ENCODE data around the gene LMO2. TPM values are rescaled to one million over a fixed set of nuclear protein-coding genes. Genes with fewer than 3 reads are reported as not detected.

LMO2 gene
- total RNA-seq, 2 experiments from 2014 or later = not detected

DNA sequence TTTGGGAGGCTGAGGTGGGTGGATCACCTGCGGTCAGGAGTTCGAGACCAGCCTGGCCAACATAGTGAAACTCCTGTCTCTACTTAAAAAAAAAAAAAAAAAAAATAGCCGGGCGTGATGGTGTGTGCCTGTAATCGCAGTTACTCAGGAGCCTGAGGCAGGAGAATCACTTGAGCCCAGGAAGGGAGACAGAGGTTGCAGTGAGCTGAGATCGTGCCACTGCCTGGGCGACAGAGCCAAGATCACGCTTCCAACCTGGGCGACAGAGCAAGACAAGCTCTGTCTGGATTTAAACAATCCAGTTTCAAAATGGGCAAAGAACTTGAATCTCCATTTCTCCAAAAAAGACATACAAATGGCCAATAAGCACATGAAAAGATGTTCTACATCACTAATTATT is 12.5 kb downstream of the LMO2 start:
- Mint-ChIP-seq H3K27ac (no peak overlapping the region), H3K27me3 (peaks cover 73% of the 10 kb centered on the region), H3K9me3 (no peaks in the 10 kb centered on the region), H3K4me1 (ENCODE audit: low read depth) (no peaks in the 10 kb centered on the region), H3K36me3 (no peaks in the 10 kb centered on the region), H3K4me3 (no peak overlapping the region)
- intact Hi-C loops (cut with micrococcal nuclease) = no loop called here
- ChIA-PET POLR2A (no interaction called here), CTCF (interaction anchor here (1.4 kb wide), 1 partner anchor 22 kb away, joined by 8 read pairs; no protein-coding TSS in a partner anchor)
- DNase-seq = no peak

DNA sequence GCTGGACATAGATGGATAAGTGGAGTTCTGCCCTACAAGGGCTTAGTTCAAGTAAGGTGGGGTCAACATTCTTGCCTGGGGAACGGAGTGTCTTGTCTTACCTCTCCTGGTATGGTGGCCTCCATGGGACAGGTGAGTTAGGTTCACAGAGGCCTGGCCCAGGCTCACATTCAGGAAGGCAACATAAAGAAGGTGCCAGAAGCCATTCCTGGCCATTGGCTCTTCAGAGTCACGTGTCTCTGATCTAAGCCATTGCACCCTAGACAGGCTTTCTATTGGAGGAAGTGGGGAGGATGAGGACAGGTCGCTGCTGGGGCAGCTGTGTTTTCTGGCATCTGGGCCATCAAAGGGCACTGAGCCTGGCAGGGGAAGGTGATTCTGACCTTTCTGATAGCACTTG is 14.8 kb downstream of the LMO2 start:
- Mint-ChIP-seq H3K9me3 (no peaks in the 10 kb centered on the region), H3K4me1 (ENCODE audit: low read depth) (no peaks in the 10 kb centered on the region), H3K36me3 (no peaks in the 10 kb centered on the region), H3K4me3 (no peak overlapping the region), H3K27me3 (peaks cover 67% of the 10 kb centered on the region), H3K27ac (no peak overlapping the region)
- intact Hi-C loops (cut with micrococcal nuclease) = no loop called here
- CTCF ChIA-PET = no interaction called here
- POLR2A ChIA-PET = no interaction called here
- no peak for DNase-seq

GRCh38 chr11:33875621-33876294 is 16.1 kb downstream of the LMO2 start:
- no peaks in the 10 kb centered on the region for H3K36me3 Mint-ChIP-seq
- H3K27ac Mint-ChIP-seq = no peak overlapping the region
- peaks cover 64% of the 10 kb centered on the region for H3K27me3 Mint-ChIP-seq
- DNase-seq = no peak
- intact Hi-C loops (cut with micrococcal nuclease) = no loop called here
- POLR2A ChIA-PET = interaction anchor here (0.6 kb wide), 1 partner anchor 447 kb away, joined by 3 read pairs; no protein-coding TSS in a partner anchor
- H3K4me1 Mint-ChIP-seq (ENCODE audit: low read depth) = peaks cover 2% of the 10 kb centered on the region
- H3K9me3 Mint-ChIP-seq = no peaks in the 10 kb centered on the region
- H3K4me3 Mint-ChIP-seq = no peak overlapping the region
- CTCF ChIA-PET = no interaction called here

DNA sequence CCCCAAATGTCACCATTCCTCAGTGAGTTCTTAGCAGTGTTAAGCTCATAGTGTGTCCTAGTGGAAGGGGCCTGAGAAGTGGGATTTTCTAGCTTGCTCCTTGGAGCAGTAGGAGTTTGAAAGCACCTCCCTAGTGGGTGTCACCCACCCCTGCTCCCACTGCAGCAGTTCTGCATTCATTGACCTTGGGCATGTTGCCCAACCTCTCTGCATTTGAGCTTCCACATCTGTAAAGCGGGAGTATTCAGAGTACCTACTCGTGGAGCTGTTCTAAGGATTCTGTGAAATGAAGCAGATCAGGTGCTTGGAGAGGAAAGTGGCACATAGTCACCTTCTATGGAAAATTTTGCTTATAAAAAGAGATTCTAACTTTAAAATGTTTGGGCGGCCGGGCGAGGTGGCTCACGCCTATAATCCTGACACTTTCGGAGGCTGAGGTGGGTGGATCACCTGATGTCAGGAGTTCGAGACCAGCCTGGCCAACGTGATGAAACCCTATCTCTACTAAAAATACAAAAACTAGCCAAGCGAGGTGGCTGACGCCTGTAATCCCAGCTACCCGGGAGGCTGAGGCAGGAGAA is 16.9 kb downstream of the LMO2 start:
- H3K27ac Mint-ChIP-seq = no peak overlapping the region
- ChIA-PET CTCF (interaction anchor here (1.0 to 1.2 kb wide), 2 partner anchors 17 to 113 kb away, joined by 3 read pairs; no protein-coding TSS in a partner anchor), POLR2A (no interaction called here)
- peaks cover 6% of the 10 kb centered on the region for H3K4me1 Mint-ChIP-seq (ENCODE audit: low read depth)
- H3K27me3 Mint-ChIP-seq = peaks cover 65% of the 10 kb centered on the region
- H3K4me3 Mint-ChIP-seq = no peak overlapping the region
- intact Hi-C loops (cut with micrococcal nuclease) = no loop called here
- no peaks in the 10 kb centered on the region for H3K36me3 Mint-ChIP-seq
- no peaks in the 10 kb centered on the region for H3K9me3 Mint-ChIP-seq
- no peak for DNase-seq

DNA sequence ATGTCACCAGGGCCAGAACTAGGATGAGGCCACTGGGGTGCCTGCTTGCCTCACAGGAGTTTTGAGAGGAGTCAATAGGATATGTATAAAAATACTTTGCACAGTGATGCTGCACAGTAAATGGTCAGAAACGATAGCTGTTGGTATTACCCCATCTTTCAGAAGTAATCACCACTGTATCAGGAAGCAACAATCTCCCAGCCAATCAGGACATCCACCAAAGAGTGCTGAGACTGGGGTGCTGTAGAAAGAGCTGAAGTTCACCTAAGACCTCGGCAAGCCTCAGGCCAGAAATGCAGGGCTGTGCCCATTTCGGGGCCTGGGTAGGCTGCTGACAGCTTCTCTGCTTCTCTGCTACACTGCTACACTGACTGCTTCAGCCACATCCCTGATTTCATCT is 17.4 kb downstream of the LMO2 start:
- ChIA-PET POLR2A (no interaction called here), CTCF (interaction anchor here (1.0 to 1.2 kb wide), 2 partner anchors 16 to 114 kb away, joined by 3 read pairs; no protein-coding TSS in a partner anchor)
- H3K36me3 Mint-ChIP-seq = no peaks in the 10 kb centered on the region
- intact Hi-C loops (cut with micrococcal nuclease) = no loop called here
- no peak overlapping the region for H3K27ac Mint-ChIP-seq
- peaks cover 63% of the 10 kb centered on the region for H3K27me3 Mint-ChIP-seq
- no peak for DNase-seq
- H3K4me3 Mint-ChIP-seq = no peak overlapping the region
- H3K4me1 Mint-ChIP-seq (ENCODE audit: low read depth) = peaks cover 9% of the 10 kb centered on the region
- H3K9me3 Mint-ChIP-seq = no peaks in the 10 kb centered on the region

- peak overlapping the region; percentile 58 for H3K4me3 Mint-ChIP-seq
- no peak overlapping the region for H3K27ac Mint-ChIP-seq
- intact Hi-C loops (cut with micrococcal nuclease) = no loop called here
- H3K36me3 Mint-ChIP-seq = no peaks in the 10 kb centered on the region
- H3K9me3 Mint-ChIP-seq = no peaks in the 10 kb centered on the region
- ChIA-PET POLR2A (no interaction called here), CTCF (interaction anchor here (1.1 kb wide), 1 partner anchor 12 kb away, joined by 5 read pairs; no protein-coding TSS in a partner anchor)
- peaks cover 65% of the 10 kb centered on the region for H3K27me3 Mint-ChIP-seq
- peak; percentile 23 for DNase-seq
- peaks cover 9% of the 10 kb centered on the region for H3K4me1 Mint-ChIP-seq (ENCODE audit: low read depth)
Observed at GRCh38 chr11:33869481-33870422, 22.1 kb downstream of the LMO2 start.

- Mint-ChIP-seq H3K36me3 (no peaks in the 10 kb centered on the region), H3K27ac (no peak overlapping the region), H3K4me1 (ENCODE audit: low read depth) (peaks cover 9% of the 10 kb centered on the region), H3K9me3 (no peaks in the 10 kb centered on the region), H3K27me3 (peaks cover 60% of the 10 kb centered on the region), H3K4me3 (no peak overlapping the region)
- ChIA-PET CTCF (interaction anchor here (1.1 to 2.7 kb wide), 4 partner anchors 11 to 119 kb away, joined by 3 to 25 read pairs (median 6); no protein-coding TSS in a partner anchor), POLR2A (no interaction called here)
- intact Hi-C loops (cut with micrococcal nuclease) = no loop called here
- DNase-seq = no peak
Observed at GRCh38 chr11:33868647-33869461, 23.0 kb downstream of the LMO2 start.

DNA sequence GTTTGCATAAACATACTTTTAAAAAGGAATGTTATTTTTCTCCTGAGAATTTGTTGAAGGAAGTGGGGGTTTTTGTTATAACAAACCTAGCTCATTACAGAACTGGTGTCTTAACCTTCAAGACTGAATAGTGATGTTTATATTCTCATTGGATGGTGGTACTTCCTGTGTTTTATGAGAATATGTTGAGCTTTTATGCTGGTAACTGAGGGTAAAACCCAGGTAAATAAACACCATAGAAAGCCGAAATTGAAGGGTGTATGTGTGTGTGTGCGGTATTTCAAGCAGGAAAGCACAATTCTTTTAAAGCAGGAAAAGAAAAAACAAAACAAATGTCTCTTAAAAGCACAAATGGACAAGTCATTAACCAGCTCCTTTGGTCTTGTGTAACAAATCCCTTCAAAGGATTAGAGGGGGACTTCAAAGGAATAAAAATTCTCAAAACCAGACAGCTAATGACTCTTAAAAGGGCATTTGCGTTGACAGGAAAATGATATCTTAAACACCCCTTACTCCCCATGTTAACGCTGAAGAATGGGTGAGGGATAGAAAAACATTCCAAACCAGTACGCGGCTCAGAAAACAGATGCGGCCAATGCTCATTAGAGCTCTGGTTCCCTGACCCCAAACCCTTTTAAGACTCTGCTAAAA is 23.8 kb downstream of the LMO2 start:
- Mint-ChIP-seq H3K4me1 (ENCODE audit: low read depth) (peaks cover 9% of the 10 kb centered on the region), H3K27me3 (peaks cover 60% of the 10 kb centered on the region), H3K4me3 (no peak overlapping the region), H3K27ac (no peak overlapping the region), H3K36me3 (no peaks in the 10 kb centered on the region), H3K9me3 (no peaks in the 10 kb centered on the region)
- intact Hi-C loops (cut with micrococcal nuclease) = no loop called here
- POLR2A ChIA-PET = no interaction called here
- CTCF ChIA-PET = interaction anchor here (1.2 to 2.7 kb wide), 3 partner anchors 11 to 119 kb away, joined by 3 to 25 read pairs (median 6); no protein-coding TSS in a partner anchor
- no peak for DNase-seq

DNA sequence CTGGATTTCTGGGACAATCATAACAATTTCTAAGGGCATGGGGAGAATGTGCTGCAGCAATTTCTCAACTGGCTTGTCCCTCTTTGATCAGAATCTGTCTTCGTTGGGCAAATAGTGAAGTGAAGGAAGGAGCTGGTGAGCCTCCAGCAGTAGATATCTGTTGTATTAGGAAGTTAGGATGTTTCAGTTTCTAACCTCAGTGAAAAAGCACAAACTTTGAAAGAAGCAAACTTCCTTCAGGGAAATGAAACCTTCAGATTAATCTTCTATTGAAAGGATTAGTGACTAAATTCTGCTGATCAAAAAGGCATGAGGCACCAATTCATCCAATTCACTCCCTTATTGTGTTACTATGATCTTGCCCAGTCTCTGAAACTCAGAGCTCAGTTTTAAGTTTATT is 24.3 kb downstream of the LMO2 start:
- no peak overlapping the region for H3K4me3 Mint-ChIP-seq
- H3K9me3 Mint-ChIP-seq = no peaks in the 10 kb centered on the region
- H3K36me3 Mint-ChIP-seq = no peaks in the 10 kb centered on the region
- intact Hi-C loops (cut with micrococcal nuclease) = no loop called here
- no peak for DNase-seq
- POLR2A ChIA-PET = no interaction called here
- H3K27me3 Mint-ChIP-seq = peaks cover 59% of the 10 kb centered on the region
- peaks cover 9% of the 10 kb centered on the region for H3K4me1 Mint-ChIP-seq (ENCODE audit: low read depth)
- CTCF ChIA-PET = interaction anchor here (1.2 to 2.7 kb wide), 3 partner anchors 10 to 120 kb away, joined by 3 to 25 read pairs (median 6); no protein-coding TSS in a partner anchor
- H3K27ac Mint-ChIP-seq = no peak overlapping the region

- Mint-ChIP-seq H3K27me3 (peaks cover 60% of the 10 kb centered on the region), H3K4me1 (ENCODE audit: low read depth) (peaks cover 9% of the 10 kb centered on the region), H3K4me3 (no peak overlapping the region), H3K9me3 (no peaks in the 10 kb centered on the region), H3K36me3 (no peaks in the 10 kb centered on the region), H3K27ac (no peak overlapping the region)
- ChIA-PET CTCF (interaction anchor here (1.2 to 2.7 kb wide), 3 partner anchors 10 to 121 kb away, joined by 3 to 25 read pairs (median 6); no protein-coding TSS in a partner anchor), POLR2A (no interaction called here)
- intact Hi-C loops (cut with micrococcal nuclease) = no loop called here
- DNase-seq = no peak
Observed at GRCh38 chr11:33866936-33867335, 24.9 kb downstream of the LMO2 start.

DNA sequence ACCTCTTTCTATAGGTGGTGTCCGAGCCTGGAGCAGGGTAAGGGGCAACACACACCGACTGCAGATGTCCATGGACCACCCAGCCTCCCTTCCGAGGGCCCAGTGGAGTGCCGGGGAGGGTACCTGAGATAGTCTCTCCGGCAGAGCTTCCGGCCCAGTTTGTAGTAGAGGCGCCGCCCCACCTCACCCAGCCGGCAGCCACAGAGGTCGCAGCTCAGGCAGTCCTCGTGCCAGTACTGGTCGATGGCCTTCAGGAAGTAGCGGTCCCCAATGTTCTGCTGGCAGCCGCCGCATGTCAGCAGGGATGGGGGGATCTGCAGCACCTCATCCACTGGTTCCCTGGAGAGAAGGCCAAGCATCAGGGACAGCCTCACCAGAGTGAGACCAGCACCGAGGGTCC is 27.4 kb downstream of the LMO2 start:
- H3K4me1 Mint-ChIP-seq (ENCODE audit: low read depth) = no peaks in the 10 kb centered on the region
- POLR2A ChIA-PET = no interaction called here
- H3K9me3 Mint-ChIP-seq = no peaks in the 10 kb centered on the region
- H3K36me3 Mint-ChIP-seq = no peaks in the 10 kb centered on the region
- H3K4me3 Mint-ChIP-seq = no peak overlapping the region
- no peak for DNase-seq
- H3K27me3 Mint-ChIP-seq = peaks cover 57% of the 10 kb centered on the region
- CTCF ChIA-PET = interaction anchor here (0.8 to 1.8 kb wide), 2 partner anchors 97 to 123 kb away, joined by 3 to 10 read pairs; no protein-coding TSS in a partner anchor
- H3K27ac Mint-ChIP-seq = no peak overlapping the region
- intact Hi-C loops (cut with micrococcal nuclease) = no loop called here
